ENCODE results near the gene COA3.

- TF ChIP-seq CTCF (IDR thresholded peaks at IDR 0.05), result no peak
- TF ChIP-seq POLR2A (IDR thresholded peaks at IDR 0.05), result no peak
Measured at GRCh38 chr17:42784811-42785592, 13.5 kb downstream of the COA3 start.

Measured in uterus (tissue), 2 donors.